ENCODE results near the gene ZNF77.
"Not testable (repeated sequence)": the region's sequence is repeated elsewhere in the genome, so short reads cannot be mapped to it uniquely, and the experiment has no call there.

ZNF77 gene

DNA sequence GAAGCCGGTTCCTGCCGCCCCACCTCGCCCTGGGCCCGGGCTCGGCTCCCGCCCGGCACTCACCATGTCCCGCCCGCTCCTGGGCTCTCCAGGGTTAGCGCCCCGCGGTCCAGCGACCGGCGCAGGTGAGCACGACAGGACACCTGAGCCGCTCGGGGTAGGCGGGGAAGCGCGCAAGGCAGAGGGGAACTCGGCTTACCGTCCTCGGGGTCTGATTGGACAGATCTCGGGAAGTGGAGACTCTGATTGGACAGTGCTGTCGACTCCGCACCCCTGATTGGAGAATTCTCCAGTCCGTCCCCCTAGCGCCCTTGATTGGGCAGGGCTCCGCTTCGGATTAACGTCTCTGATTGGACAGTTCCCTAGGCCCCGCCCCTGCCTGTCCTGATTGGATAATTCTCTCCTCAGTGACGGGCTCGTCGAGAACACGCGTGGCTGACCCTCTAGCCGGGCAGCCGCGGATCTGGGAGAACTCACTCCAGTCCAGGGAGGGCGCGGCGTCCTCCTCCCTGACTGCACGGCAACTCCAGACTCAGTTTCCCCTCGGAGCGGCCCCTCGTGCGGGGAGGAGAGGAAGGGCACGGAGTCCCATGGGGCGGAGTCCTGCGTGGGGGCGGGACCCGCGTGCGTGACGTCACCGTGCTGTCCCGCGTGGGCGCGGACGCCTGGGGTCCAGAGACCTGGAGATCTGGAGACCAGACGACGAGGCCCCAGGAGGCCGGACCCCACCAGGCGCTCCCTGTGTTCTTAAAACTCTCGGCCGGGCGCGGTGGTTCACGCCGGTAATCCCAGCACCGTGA is at the start of gene ZNF77:
TSS of gene ZNF77 (minus strand) at position 197 of the 800 bp plus-strand sequence. CDS start at position 66, 131 bp downstream.
- ATAC-seq = peak; percentile 99

GRCh38 chr19:2993579-2993978 is 48.8 kb upstream of the ZNF77 start:
- ATAC-seq = no peak

- no peak for ATAC-seq
Measured at GRCh38 chr19:2992958-2993357, 48.2 kb upstream of the ZNF77 start.

DNA sequence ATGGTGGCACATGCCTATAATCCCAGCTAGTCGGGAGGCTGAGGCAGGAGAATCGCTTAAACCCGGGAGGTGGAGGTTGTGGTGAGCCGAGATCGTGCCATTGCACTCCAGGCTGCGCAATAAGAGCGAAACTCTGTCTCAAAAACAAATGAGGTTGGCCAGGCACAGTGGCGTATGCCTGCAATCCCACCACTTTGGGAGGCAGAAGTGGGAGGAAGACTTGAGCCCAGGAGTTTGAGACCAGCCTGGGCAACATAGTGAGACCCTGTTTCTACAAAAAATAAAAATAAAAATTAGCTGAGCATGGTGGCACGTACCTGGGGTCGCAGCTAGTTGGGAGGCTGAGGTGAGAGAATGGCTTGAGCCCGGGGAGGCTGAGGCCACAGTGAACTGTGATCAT is 47.6 kb upstream of the ZNF77 start:
- not testable (repeated sequence) for ATAC-seq

- no peak for ATAC-seq
Measured at GRCh38 chr19:2989236-2989946, 44.6 kb upstream of the ZNF77 start.

DNA sequence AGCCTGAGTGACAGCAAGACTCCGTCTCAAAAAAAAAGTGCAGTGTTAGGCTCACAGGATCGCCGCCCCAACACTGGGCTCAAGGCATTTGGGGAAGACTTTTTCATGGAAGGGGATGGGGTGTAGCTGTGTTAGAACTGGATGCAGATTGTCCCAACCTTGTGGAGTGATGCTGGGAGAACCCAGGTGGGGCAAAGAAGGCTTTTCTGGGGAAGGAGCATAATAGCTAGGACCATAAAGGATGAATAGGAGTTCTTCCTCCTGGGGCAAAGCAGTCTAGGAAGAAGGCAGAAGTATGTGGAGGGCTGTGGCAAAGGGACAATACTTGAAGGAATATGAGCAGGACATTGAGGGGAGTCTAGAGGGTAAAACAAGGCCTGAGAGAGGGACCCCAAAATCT is 43.8 kb upstream of the ZNF77 start:
- ATAC-seq = no peak

DNA sequence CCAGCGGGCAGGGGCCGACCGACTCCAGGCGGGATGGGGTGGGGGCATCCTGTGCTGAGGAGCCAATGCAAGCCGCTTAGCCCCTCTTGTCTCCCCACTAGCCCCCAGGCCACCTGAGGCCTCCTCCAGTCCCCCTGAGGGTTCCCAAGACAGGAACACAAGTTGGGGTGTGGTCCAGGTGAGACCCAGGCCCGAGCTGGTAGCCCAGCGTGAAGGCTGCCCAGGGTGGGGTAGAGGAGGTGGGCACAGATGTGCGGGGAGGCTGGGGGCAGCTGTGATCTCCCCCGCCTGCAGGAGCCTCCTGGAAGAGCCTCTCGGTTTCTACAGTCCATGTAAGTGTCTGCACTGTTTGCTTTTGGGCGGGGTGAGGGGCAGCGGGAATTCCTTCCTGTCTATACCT is 43.0 kb upstream of the ZNF77 start:
- no peak for ATAC-seq

GRCh38 chr19:2986951-2987524 is 42.3 kb upstream of the ZNF77 start:
- no peak for ATAC-seq

GRCh38 chr19:2984215-2984528 is 39.4 kb upstream of the ZNF77 start:
- no peak for ATAC-seq

- no peak for ATAC-seq
Measured at GRCh38 chr19:2983351-2984214, 38.8 kb upstream of the ZNF77 start.

DNA sequence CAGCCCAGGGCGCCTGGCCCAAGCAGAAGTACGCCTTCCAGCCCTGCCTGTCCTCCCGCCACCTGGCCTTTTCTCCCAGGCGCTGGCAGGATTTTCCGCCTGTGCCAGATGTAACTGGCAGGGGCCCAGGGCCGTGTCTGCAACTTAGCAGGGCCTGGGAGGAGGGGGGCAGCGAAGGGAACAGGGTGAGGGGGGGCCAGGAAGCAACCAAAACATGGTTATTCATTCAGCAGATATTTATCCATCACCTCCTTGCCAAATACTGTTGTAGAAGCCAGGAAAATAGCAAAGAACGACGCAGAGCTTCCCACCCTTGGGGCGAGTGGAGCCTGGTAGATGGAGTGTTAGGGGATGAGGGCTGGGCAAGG is 38.2 kb upstream of the ZNF77 start:
- ATAC-seq = no peak

GRCh38 chr19:2982561-2982960 is 37.8 kb upstream of the ZNF77 start:
- no peak for ATAC-seq

DNA sequence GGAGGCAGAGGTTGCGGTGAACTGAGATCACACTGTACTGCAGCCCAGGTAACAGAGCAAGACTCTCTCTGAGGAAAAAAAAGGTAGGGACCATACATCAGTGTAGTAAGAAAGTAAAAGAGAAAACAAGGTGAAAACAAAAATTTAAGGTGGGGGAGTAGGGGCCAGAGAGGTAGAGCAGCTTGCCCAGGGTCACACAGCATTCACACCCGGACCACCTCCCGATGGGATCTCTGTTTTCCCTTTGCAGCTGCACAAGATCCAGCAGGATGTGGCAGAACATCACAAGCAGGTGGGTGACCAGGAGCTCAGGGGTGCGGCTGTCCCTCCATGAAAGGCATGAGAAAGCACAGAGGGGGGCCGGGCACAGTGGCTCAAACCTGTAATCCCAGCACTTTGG is 37.1 kb upstream of the ZNF77 start:
- ATAC-seq = no peak

DNA sequence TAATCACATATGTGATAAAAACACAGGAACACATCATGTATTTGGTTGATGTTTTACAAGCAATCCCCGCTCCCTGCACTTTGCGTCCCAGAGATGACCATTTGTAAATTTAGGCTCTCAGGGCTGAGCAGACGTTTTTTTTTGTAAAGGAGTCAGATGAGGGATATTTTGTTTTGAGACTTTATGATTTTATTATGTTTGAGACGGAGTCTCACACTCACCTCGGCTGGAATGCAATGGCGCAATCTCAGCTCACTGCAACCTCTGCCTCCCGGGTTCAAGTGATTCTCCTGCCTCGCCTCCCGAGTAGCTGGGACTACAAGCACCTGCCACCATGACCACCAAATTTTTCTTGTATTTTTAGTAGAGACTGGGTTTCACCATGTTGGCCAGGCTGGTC is 34.0 kb upstream of the ZNF77 start:
- no peak for ATAC-seq

DNA sequence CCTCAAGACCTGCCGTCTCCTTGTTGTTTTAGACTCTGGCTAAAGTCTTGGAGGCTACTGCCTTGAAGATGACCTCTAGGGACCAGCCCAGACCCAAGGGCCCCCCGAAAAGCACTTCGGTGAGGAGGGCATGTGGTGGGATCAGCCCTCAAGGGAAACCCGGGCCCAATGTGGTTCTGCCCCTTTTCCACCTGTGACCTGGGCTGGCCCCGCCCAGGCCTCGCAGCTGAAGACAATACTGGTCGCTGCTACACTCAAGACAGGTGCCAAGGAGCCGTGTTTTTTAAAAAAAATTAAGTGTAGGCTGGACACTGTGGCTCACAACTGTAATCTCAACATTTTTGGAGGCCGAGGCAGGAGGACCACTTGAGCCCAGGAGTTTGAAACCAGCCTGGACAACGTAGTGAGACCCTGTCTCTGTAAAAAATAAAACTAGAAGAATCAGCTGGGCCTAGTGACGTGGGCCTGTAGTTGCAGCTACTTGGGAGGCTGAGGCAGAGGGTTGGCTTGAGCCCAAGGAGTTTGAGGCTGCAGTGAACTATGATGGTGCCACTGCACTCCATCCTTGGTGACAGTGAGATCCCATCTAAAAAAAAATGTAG is 33.5 kb upstream of the ZNF77 start:
- no peak for ATAC-seq

DNA sequence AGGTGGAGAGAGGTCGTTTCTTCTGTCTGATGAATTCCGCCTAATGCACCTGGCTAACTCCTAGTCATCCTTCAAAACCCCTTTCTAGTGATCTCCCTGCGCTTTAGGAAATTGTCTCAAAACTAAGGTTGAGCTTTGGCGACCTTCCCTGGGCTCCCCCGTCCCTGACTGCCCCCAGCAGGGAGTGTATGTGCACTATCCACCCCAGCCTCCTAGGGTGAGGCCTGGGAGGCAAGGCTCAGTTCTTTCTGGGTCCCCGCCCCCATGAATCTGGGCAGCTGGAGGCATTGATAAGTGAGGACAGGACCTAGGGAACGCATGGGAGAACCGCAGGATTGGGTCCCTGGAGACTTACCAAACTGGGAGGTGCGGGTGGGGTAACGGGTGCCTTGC is 33.0 kb upstream of the ZNF77 start:
- ATAC-seq = no peak

DNA sequence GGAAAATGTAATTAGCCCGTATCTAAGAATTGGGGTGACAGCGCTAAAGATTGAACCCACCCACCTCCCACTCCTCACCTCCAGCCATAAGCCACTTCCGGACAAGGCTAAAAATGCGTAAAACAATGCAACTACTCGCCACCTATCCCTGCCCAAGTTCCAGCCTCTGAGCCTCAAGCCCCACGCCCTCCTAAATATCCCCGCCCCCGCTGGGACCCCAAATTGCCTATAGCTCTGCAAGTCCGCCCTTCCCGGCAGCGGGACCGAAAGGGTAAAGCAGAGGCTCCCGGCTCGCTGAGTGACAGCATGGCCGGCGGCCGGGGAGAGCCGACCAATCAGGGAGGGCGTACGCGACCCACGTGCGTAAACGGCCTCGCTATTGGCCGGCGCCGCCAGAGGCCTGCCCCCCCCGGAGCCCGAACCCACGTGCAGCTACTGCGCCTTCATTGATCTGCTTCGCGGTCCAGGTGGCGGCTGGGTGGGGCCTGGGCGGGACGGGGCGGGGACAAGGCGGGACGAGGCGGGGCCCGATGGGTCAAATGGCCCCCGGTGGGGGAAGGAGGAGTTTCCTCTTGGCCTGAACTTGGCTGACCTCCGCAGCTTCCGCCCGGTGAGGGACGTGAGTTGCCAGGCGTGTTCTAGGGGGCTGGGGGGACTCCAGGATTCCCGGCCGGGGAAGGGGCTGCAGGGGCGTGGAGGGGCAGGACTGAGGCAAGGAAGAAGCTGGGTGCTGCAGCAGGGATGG is 32.4 kb upstream of the ZNF77 start, which contains the start of gene TLE6:
TSS of gene TLE6 (plus strand) at position 564 of the 745 bp plus-strand sequence. CDS start 670 bp downstream, outside the sequence.
- ATAC-seq = peak; percentile 100

GRCh38 chr19:2976609-2977000 is 31.8 kb upstream of the ZNF77 start:
- ATAC-seq = no peak

- no peak for ATAC-seq
Measured at GRCh38 chr19:2974342-2975041, 29.7 kb upstream of the ZNF77 start.

GRCh38 chr19:2973229-2973628 is 28.5 kb upstream of the ZNF77 start:
- ATAC-seq = no peak

GRCh38 chr19:2970201-2970835 is 25.5 kb upstream of the ZNF77 start:
- ATAC-seq = no peak
